Calu3 (cell line): ENCODE data around the gene CHST8. TPM values are rescaled to one million over a fixed set of nuclear protein-coding genes. Genes with fewer than 3 reads are reported as not detected.

Experiments
- BruUV-seq: library from RNA; stranded (reverse); fragments of 400-500 nt; replicated peaks from 2 replicates; lab custom pipeline; 2021; lab: Mats Ljungman, UMichigan
- CTCF ChIA-PET: fragments of 300-600 bp; sonication (Branson Sonifier 250); formaldehyde crosslinking; loops from one replicate; lab custom pipeline; 2022; ENCODE audit warnings: antibody characterized with exemption; lab: Charles Lee
- DNase-seq: peaks from one replicate; pipeline ENCODE4 v3.0.0; 2022
- H3K27ac Mint-ChIP-seq: one replicate; pipeline ENCODE4 v1.8.0; 2022; ENCODE audit warnings: mixed read lengths; ENCODE audit not compliant: unreplicated experiment
- H3K27me3 Mint-ChIP-seq: one replicate; pipeline ENCODE4 v1.8.0; 2022; ENCODE audit warnings: mixed read lengths; ENCODE audit not compliant: unreplicated experiment
- H3K36me3 Mint-ChIP-seq: one replicate; pipeline ENCODE4 v1.8.0; 2022; ENCODE audit warnings: mild to moderate bottlenecking, moderate library complexity, mixed read lengths; ENCODE audit not compliant: insufficient read depth, unreplicated experiment
- H3K4me1 Mint-ChIP-seq: one replicate; pipeline ENCODE4 v1.8.0; 2022; ENCODE audit warnings: mild to moderate bottlenecking, low read depth, mixed read lengths; ENCODE audit not compliant: unreplicated experiment
- H3K4me3 Mint-ChIP-seq: one replicate; pipeline ENCODE4 v1.8.0; 2022; ENCODE audit warnings: mild to moderate bottlenecking, low read depth, moderate library complexity, mixed read lengths; ENCODE audit not compliant: unreplicated experiment
- H3K9me3 Mint-ChIP-seq: one replicate; pipeline ENCODE4 v1.8.0; 2022; ENCODE audit warnings: low read depth, mixed read lengths; ENCODE audit not compliant: unreplicated experiment
- CTCF ChIP-seq: fragments of 200-600 bp; IDR thresholded peaks from one replicate; pipeline ENCODE4 v1.8.0; 2022; ENCODE audit warnings: antibody characterized with exemption; ENCODE audit not compliant: unreplicated experiment
- intact Hi-C: fragments of 100-400 bp; cut with micrococcal nuclease; formaldehyde crosslinking; loops from one replicate; pipeline ENCODE4 v1.10.0; 2022; ENCODE audit not compliant: unreplicated experiment
- total RNA-seq: library from RNA; stranded (reverse); gene quantifications from 2 replicates; pipeline ENCODE4 v1.2.3, GENCODE V29; 2022

Gene CHST8
- total RNA-seq, 1 experiment from 2014 or later = not detected

GRCh38 chr19:33622505-33622808 lies 704 bp downstream of the CHST8 start:
- no peak for DNase-seq
- TF ChIP-seq CTCF = no peak
- Mint-ChIP-seq H3K4me1 (no peaks in the 10 kb centered on the region), H3K36me3 (no peaks in the 10 kb centered on the region), H3K27me3 (peaks cover 55% of the 10 kb centered on the region), H3K27ac (no peak overlapping the region), H3K9me3 (no peaks in the 10 kb centered on the region), H3K4me3 (no peak overlapping the region)
- intact Hi-C loops = no loop called here
- BruUV-seq = no TSS peak
- CTCF ChIA-PET = no interaction called here

GRCh38 chr19:33622809-33623511 lies 1.2 kb downstream of the CHST8 start:
- Mint-ChIP-seq H3K9me3 (no peaks in the 10 kb centered on the region), H3K27ac (no peak overlapping the region), H3K27me3 (peaks cover 55% of the 10 kb centered on the region), H3K4me3 (no peak overlapping the region), H3K4me1 (no peaks in the 10 kb centered on the region), H3K36me3 (no peaks in the 10 kb centered on the region)
- intact Hi-C loops = no loop called here
- BruUV-seq = no TSS peak
- no peak for DNase-seq
- CTCF ChIA-PET = no interaction called here
- no peak for TF ChIP-seq CTCF

GRCh38 chr19:33624586-33624985 lies 2.8 kb downstream of the CHST8 start:
- H3K36me3 Mint-ChIP-seq = no peaks in the 10 kb centered on the region
- no peaks in the 10 kb centered on the region for H3K4me1 Mint-ChIP-seq
- no peak overlapping the region for H3K27ac Mint-ChIP-seq
- no peak overlapping the region for H3K4me3 Mint-ChIP-seq
- no peaks in the 10 kb centered on the region for H3K9me3 Mint-ChIP-seq
- no peak for TF ChIP-seq CTCF
- BruUV-seq = no TSS peak
- intact Hi-C loops = no loop called here
- peaks cover 55% of the 10 kb centered on the region for H3K27me3 Mint-ChIP-seq
- DNase-seq = no peak
- CTCF ChIA-PET = interaction anchor here (0.6 kb wide), 1 partner anchor 103 kb away, joined by 3 read pairs; the partner anchor contains the start of gene PEPD

- Mint-ChIP-seq H3K9me3 (no peaks in the 10 kb centered on the region), H3K27ac (no peak overlapping the region), H3K36me3 (no peaks in the 10 kb centered on the region), H3K27me3 (peaks cover 74% of the 10 kb centered on the region), H3K4me1 (no peaks in the 10 kb centered on the region), H3K4me3 (no peak overlapping the region)
- BruUV-seq = no TSS peak
- no peak for TF ChIP-seq CTCF
- intact Hi-C loops = no loop called here
- no peak for DNase-seq
- CTCF ChIA-PET = no interaction called here
These were observed 5.8 kb downstream of the CHST8 start for GRCh38 chr19:33627526-33627925.
